T-helper 2 cell (primary cell): ENCODE data around the gene DCBLD1.

ENCODE experiments used
- DNase-seq, 5 experiments: peaks; one replicate each; pipeline versions ENCODE4 v3.0.0 to v3.0.0-alpha.2; 2012 to 2022

Gene DCBLD1

GRCh38 chr6:117561128-117561527 is 78.7 kb downstream of the DCBLD1 start:
- DNase-seq = no peak

- no peak for DNase-seq
Observed at GRCh38 chr6:117564681-117565080, 82.2 kb downstream of the DCBLD1 start.

- DNase-seq = no peak
Observed at GRCh38 chr6:117568247-117568646, 85.8 kb downstream of the DCBLD1 start.

- DNase-seq = peak in 1 of 5 experiments; percentile 28
Observed at GRCh38 chr6:117568831-117569410, 86.4 kb downstream of the DCBLD1 start.

- no peak for DNase-seq
Observed at GRCh38 chr6:117573006-117573680, 90.7 kb downstream of the DCBLD1 start.

GRCh38 chr6:117574198-117574597 is 91.7 kb downstream of the DCBLD1 start:
- DNase-seq = no peak

- no peak for DNase-seq
Observed at GRCh38 chr6:117585647-117586046, 103.2 kb downstream of the DCBLD1 start.

GRCh38 chr6:117590447-117590846 is 108.0 kb downstream of the DCBLD1 start:
- no peak for DNase-seq

GRCh38 chr6:117591405-117591804 is 108.9 kb downstream of the DCBLD1 start:
- DNase-seq = no peak

GRCh38 chr6:117592983-117593759 is 110.7 kb downstream of the DCBLD1 start:
- no peak for DNase-seq

GRCh38 chr6:117595099-117595923 is 112.8 kb downstream of the DCBLD1 start:
- DNase-seq = no peak

- no peak for DNase-seq
Observed at GRCh38 chr6:117597755-117598154, 115.3 kb downstream of the DCBLD1 start.
